GM06990 (cell line): ENCODE results near the gene GJC2.
A peak's percentile ranks its signal among the peaks of the same experiment; 100 is the strongest.

Experiments
- DNase-seq: peaks from one replicate; pipeline ENCODE4 v3.0.0-alpha.2; 2011; ENCODE audit not compliant: insufficient read length; ENCODE audit errors: extremely low read depth
- H3K27me3 ChIP-seq: replicated peaks from 2 replicates; pipeline ENCODE4 v1.6.0; 2011; ENCODE audit warnings: low read length; ENCODE audit not compliant: control insufficient read depth, insufficient read depth
- H3K36me3 ChIP-seq: 2 replicates; pipeline ENCODE4 v1.5.1; 2011; ENCODE audit warnings: low read length; ENCODE audit not compliant: control insufficient read depth, insufficient read depth
- H3K4me3 ChIP-seq: replicated peaks from 2 replicates; pipeline ENCODE4 v1.5.1; 2011; ENCODE audit warnings: low read depth, mild to moderate bottlenecking, control low read depth, low read length
- CTCF ChIP-seq: IDR thresholded peaks from 2 replicates; pipeline ENCODE4 v1.5.1; 2011; ENCODE audit warnings: low read length, control low read depth, mild to moderate bottlenecking, inconsistent platforms; ENCODE audit not compliant: insufficient read depth, poor library complexity, severe bottlenecking

The GJC2 gene

GRCh38 chr1:228134591-228134990 lies 15.1 kb upstream of the GJC2 start:
- no peak overlapping the region for H3K4me3 ChIP-seq
- no peak for DNase-seq
- H3K36me3 ChIP-seq = no peaks in the 10 kb centered on the region
- no peaks in the 10 kb centered on the region for H3K27me3 ChIP-seq
- no peak for TF ChIP-seq CTCF

- H3K36me3 ChIP-seq = 0 out of 2 replicates have a peak, but pooled peaks cover under 1% of the 10 kb centered on the region
- no peak for DNase-seq
- no peak overlapping the region for H3K4me3 ChIP-seq
- no peak for TF ChIP-seq CTCF
- no peaks in the 10 kb centered on the region for H3K27me3 ChIP-seq
Observed at GRCh38 chr1:228136901-228137300, 12.8 kb upstream of the GJC2 start.

- no peak for TF ChIP-seq CTCF
- Histone ChIP-seq H3K36me3 (peaks cover 1% of the 10 kb centered on the region; the same call in 1 of the 2 replicates), H3K27me3 (no peaks in the 10 kb centered on the region), H3K4me3 (peak overlapping the region; percentile 80)
- DNase-seq = no peak
Observed at GRCh38 chr1:228139406-228139930, 10.3 kb upstream of the GJC2 start.

- TF ChIP-seq CTCF = peak; percentile 11
- peak; percentile 100 for DNase-seq
- Histone ChIP-seq H3K36me3 (peaks cover 1% of the 10 kb centered on the region; the same call in 1 of the 2 replicates), H3K27me3 (no peaks in the 10 kb centered on the region), H3K4me3 (peak within 1 kb of the TSS; percentile 93)
Observed at GRCh38 chr1:228139931-228140723, 9.6 kb upstream of the GJC2 start, which contains the start of gene GUK1. Gene GUK1 (plus strand): TSS chr1:228140279. CDS start chr1:228140303, 24 bp downstream.

- Histone ChIP-seq H3K36me3 (peaks cover 5% of the 10 kb centered on the region), H3K4me3 (peak overlapping the region; percentile 93), H3K27me3 (no peaks in the 10 kb centered on the region)
- TF ChIP-seq CTCF = no peak
- no peak for DNase-seq
Observed at GRCh38 chr1:228140724-228141225, 9.0 kb upstream of the GJC2 start.
